ENCODE results near the gene ZNRD2. TPM values are rescaled to one million over a fixed set of nuclear protein-coding genes. Genes with fewer than 3 reads are reported as not detected.

ZNRD2 gene
- total and polyA plus RNA-seq, 2 of the 8 experiments (the other 6 are each of a cell fraction or from before 2014, with no cell fraction given) = 53.4 to 125 TPM

DNA sequence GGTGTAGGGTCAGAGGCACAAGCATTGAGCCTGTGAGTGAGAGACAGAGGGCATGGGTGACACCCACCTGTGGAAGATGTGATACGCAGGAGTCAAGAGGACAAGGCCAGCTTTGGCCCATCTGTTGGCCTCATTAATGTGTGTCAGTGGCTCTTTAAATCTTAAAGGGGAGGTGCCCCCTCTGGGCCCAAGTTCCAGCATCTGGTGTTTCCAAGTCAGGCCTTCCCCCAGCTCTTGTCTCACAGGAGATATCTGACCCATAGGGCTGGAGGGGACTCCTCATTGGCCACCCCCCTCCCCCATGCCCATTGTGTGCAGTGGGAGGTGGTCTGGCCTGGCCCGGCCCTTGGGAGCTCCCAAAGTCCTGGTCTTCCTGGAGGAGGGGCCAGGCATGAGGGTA is 16.4 kb downstream of the ZNRD2 start:
- Histone ChIP-seq H3K4me2 (ENCODE audit: insufficient read depth in 1 of 2, low read depth in 2 of 2, low read length in 2 of 2) (0 out of 4 replicates have a peak overlapping the region, but pooled peaks of 1 of the 2 experiments have one; percentile 12), H2BK15ac (ENCODE audit: low read length) (0 out of 2 replicates have a peak overlapping the region, but pooled peaks have one; percentile 36), H4K8ac (ENCODE audit: extremely low read depth, insufficient read depth, low read length) (no peak overlapping the region; the same call in 1 of the 2 replicates), H3K56ac (replicated peaks; ENCODE audit: insufficient read length, low read depth, low read length) (no peak overlapping the region), H4K5ac (ENCODE audit: insufficient read length, low read depth, low read length) (no peak overlapping the region), H2BK20ac (ENCODE audit: low read length) (no peak overlapping the region), H2AK5ac (ENCODE audit: low read depth, low read length) (0 out of 2 replicates have a peak overlapping the region, but pooled peaks have one; percentile 65), H3K9ac (replicated peaks in 1 of 4; ENCODE audit: extremely low read depth in 1 of 4, low read depth in 3 of 4, low read length in 3 of 4) (no peak overlapping the region), H3K23ac (ENCODE audit: insufficient read length) (no peak overlapping the region), H3K36me3 (ENCODE audit: control insufficient read depth in 2 of 4, insufficient read depth in 4 of 4, low read length in 3 of 4) (no peaks in the 10 kb centered on the region), H4K91ac (replicated peaks; ENCODE audit: insufficient read length, low read length) (no peak overlapping the region), H3K4me3 (ENCODE audit: extremely low read depth in 1 of 4, insufficient read depth in 2 of 4, low read depth in 3 of 4, low read length in 4 of 4) (no peak overlapping the region), H4K20me1 (replicated peaks in 1 of 2; ENCODE audit: control insufficient read depth in 1 of 2, insufficient read depth in 2 of 2, low read length in 2 of 2) (peaks cover 0 to 2% of the 10 kb centered on the region in 2 experiments), H2BK120ac (replicated peaks; ENCODE audit: low read depth, low read length) (no peak overlapping the region), H2AFZ (ENCODE audit: low read length) (no peak overlapping the region), H3K4me1 (replicated peaks in 1 of 4; ENCODE audit: control insufficient read depth in 3 of 4, insufficient read depth in 4 of 4, low read length in 3 of 4) (peaks cover 3 to 25% (median 9%) of the 10 kb centered on the region in 4 experiments), H3K79me2 (ENCODE audit: control insufficient read depth in 1 of 2, insufficient read depth in 2 of 2, low read length in 2 of 2) (no peaks in the 10 kb centered on the region), H2BK5ac (ENCODE audit: low read depth, low read length) (no peak overlapping the region), H3K27me3 (replicated peaks in 1 of 4; ENCODE audit: control insufficient read depth in 3 of 4, extremely low read depth in 1 of 4, insufficient read depth in 3 of 4, low read length in 3 of 4) (peaks cover 20 to 58% (median 47%) of the 10 kb centered on the region in 4 experiments), H3K23me2 (ENCODE audit: low read depth, low read length) (peaks cover 4% of the 10 kb centered on the region; the same call in 1 of the 2 replicates), H3K79me1 (ENCODE audit: low read depth, low read length) (no peaks in the 10 kb centered on the region), H3K27ac (ENCODE audit: low read depth, low read length) (no peak overlapping the region), H3K18ac (ENCODE audit: extremely low read depth, low read length) (no peak overlapping the region), H2BK12ac (ENCODE audit: low read depth, low read length) (no peak overlapping the region; the same call in 1 of the 2 replicates), H3K4ac (replicated peaks; ENCODE audit: insufficient read length, low read depth, low read length) (no peak overlapping the region), H3K14ac (ENCODE audit: insufficient read length) (no peak overlapping the region), H3K9me3 (ENCODE audit: insufficient read depth in 2 of 2, low read depth in 1 of 2, low read length in 1 of 2) (no peaks in the 10 kb centered on the region)
- DNase-seq (ENCODE audit: low read depth in 1 of 2, low spot score in 2 of 2) = no peak
- CTCF ChIA-PET (ENCODE audit: partially characterized antibody) = interaction anchor here (1.0 to 14.5 kb wide), 15 partner anchors 7 to 696 kb away, joined by 3 to 227 read pairs (median 19); partner anchors contain the start of genes EHBP1L1, FAM89B, KCNK7 and ZNRD2
- no peak for FAIRE-seq
- WGBS, 2 experiments (ENCODE audit: extremely low coverage in 1 of 2, insufficient coverage in 1 of 2, insufficient read length in 1 of 2, insufficient replicate concordance in 2 of 2, low coverage in 1 of 2, low lambda C conversion rate in 2 of 2, missing lambda C conversion rate in 1 of 2) = 72% methylated on average over 2 of the region's 2 CpGs; no CpG with 5 or more reads in 1 of the 2 experiments
- POLR2A ChIA-PET (ENCODE audit: partially characterized antibody) = interaction anchor here (0.9 to 4.4 kb wide), 4 partner anchors 10 to 14 kb away, joined by 3 to 36 read pairs (median 18); partner anchors contain the start of genes EHBP1L1 and FAM89B
- TF ChIP-seq TBP (IDR thresholded peaks at IDR 0.05; ENCODE audit: low read depth, low read length) (no peak), RAD21 (IDR thresholded peaks at IDR 0.05 in 1 of 2, conservative IDR thresholded peaks at IDR 0.05 in 1 of 2; ENCODE audit: low read depth in 2 of 2, low read length in 2 of 2) (no peak), E2F6 (IDR thresholded peaks at IDR 0.05) (no peak), CHD2 (IDR thresholded peaks at IDR 0.05; ENCODE audit: low read length) (no peak), HDAC2 (IDR thresholded peaks at IDR 0.05; ENCODE audit: borderline replicate concordance in 1 of 2, low read depth in 2 of 2, low read length in 2 of 2) (no peak), RFX5 (IDR thresholded peaks at IDR 0.05; ENCODE audit: borderline replicate concordance, low read depth, low read length) (no peak), TCF12 (IDR thresholded peaks at IDR 0.05; ENCODE audit: low read depth, low read length) (no peak), KDM1A (IDR thresholded peaks at IDR 0.05; ENCODE audit: borderline replicate concordance, low read length) (no peak), HDAC6 (IDR thresholded peaks at IDR 0.05; ENCODE audit: low read depth, low read length) (no peak), SP2 (IDR thresholded peaks at IDR 0.05; ENCODE audit: low read length) (no peak), POLR2AphosphoS5 (IDR thresholded peaks at IDR 0.05; ENCODE audit: low read depth, low read length) (no peak), YY1 (IDR thresholded peaks at IDR 0.05; ENCODE audit: low read depth, low read length) (no peak), GTF2F1 (IDR thresholded peaks at IDR 0.05; ENCODE audit: borderline replicate concordance, low read depth, low read length) (no peak)
